HTR-8/SVneo (cell line): ENCODE data around the gene GRWD1.
"Not testable (repeated sequence)": the region's sequence is repeated elsewhere in the genome, so short reads cannot be mapped to it uniquely, and the experiment has no call there.

Experiments
- DNase-seq: peaks from one replicate; pipeline ENCODE4 v3.0.0; 2011; ENCODE audit warnings: low spot score, mixed read lengths; ENCODE audit not compliant: insufficient read length
- FAIRE-seq: peaks from 2 replicates; lab custom pipeline; 2011; peaks lifted over from hg19 to GRCh38; lab: Jason Lieb, UNC

Gene GRWD1

DNA sequence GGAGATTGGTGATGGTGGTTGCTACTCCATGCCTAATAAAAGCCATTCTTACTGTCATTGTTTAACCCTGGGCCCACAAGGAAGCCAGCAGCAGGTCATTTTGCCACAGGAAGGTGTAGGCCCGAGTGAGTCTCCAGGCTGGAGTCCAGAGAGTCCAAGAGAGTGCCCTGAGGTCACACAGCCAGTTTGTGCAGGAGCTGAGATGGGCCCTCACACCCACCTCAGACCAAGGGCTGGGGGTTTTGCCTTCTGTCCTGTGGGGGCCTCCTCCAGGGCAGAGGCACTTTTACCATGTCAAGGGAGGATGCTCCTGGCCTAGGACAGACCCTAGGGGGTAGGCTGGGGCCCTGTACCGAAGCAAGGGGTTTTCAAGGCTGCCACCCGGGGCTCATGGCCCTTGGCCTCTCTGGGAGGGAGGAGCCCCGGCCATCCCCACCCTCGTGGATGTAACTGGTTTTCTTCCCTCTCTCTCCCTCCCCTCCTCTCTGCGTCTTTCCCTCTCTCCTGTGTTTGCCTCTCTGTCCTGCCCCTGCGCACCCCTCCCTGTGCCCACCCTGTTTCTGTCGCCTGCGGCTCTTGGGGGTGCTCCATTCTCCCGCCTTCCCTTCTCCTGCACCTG lies 31.4 kb downstream of the GRWD1 start:
- FAIRE-seq (no peak), DNase-seq (no peak)

DNA sequence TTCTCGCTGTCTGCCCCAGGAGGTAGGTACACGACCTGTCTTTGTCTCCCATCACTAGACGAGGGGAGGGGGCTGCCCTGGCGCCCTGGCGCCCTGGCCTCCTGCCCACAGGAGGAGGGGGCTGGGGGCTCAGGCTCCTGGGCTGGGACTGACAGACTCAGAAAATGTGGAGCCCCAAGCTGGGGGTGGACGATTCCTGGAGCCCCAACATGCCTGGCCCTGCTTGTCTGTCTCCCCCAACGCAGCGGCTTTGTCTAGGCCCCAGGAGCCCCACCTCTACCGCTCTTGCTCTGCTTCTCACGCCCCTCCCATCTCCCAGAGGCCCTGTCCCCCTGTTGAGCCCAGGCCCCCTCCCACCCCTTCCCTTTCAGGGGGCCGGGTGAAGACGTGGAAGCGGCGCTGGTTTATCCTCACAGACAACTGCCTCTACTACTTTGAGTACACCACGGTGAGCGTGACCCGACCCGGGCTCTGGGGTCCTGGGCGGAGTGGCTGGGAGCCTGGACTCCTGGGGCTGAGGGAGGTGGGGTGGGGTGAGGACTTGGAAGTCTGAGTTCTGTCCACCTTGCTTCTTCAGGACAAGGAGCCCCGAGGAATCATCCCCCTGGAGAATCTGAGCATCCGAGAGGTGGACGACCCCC lies 32.0 kb downstream of the GRWD1 start:
- FAIRE-seq, result no peak
- DNase-seq, result no peak

DNA sequence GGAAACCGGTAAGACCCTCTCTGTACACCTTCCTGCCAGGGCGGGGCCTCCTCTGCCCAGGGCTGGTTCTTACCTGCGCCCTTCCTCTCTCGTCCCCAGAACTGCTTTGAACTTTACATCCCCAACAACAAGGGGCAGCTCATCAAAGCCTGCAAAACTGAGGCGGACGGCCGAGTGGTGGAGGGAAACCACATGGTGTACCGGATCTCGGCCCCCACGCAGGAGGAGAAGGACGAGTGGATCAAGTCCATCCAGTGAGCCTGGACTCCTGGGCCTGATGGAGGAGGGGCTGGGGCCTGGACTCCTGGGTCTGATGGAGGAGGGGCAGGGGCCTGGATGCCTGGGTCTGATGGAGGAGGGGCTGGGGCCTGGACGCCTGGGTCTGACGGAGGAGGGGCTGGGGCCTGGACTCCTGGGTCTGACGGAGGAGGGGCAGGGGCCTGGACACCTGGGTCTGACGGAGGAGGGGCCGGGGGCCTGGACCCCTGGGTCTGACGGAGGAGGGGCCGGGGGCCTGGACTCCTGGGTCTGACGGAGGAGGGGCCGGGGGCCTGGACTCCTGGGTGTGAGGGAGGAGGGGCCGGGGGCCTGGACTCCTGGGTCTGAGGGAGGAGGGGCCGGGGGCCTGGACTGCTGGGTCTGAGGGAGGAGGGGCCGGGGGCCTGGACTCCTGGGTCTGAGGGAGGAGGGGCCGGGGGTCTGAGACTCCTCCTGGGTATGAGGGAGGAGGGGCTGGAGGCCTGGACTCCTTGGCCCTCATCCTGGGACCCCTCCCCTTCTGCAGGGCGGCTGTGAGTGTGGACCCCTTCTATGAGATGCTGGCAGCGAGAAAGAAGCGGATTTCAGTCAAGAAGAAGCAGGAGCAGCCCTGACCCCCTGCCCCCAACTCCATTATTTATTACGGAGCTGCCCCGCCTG lies 32.8 kb downstream of the GRWD1 start:
- DNase-seq (no peak), FAIRE-seq (no peak)

DNA sequence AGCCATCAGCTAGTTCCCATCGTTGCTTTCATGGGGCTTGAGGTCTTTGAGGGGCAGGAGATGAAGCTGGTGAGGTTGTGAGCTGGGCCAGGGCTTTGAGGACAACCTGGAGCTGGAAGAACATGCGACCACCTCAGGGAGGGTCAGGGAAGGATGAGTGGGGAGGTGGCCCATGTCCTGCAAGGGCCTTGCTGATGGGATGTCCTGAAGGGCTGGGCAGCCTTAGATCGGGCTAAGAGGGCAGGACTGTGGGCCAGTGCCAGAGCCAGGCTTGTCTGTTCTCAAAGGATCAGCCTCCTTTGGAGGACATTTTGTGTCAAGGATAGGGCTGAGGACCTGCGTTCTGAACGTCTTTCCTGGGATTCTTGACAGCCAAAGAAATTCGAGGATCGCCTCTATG lies 33.9 kb downstream of the GRWD1 start:
- FAIRE-seq (no peak), DNase-seq (no peak)

GRCh38 chr19:48480183-48480557 lies 34.4 kb downstream of the GRWD1 start:
- no peak for FAIRE-seq
- no peak for DNase-seq

GRCh38 chr19:48480558-48481500 lies 35.0 kb downstream of the GRWD1 start:
- DNase-seq, result no peak
- FAIRE-seq, result no peak

DNA sequence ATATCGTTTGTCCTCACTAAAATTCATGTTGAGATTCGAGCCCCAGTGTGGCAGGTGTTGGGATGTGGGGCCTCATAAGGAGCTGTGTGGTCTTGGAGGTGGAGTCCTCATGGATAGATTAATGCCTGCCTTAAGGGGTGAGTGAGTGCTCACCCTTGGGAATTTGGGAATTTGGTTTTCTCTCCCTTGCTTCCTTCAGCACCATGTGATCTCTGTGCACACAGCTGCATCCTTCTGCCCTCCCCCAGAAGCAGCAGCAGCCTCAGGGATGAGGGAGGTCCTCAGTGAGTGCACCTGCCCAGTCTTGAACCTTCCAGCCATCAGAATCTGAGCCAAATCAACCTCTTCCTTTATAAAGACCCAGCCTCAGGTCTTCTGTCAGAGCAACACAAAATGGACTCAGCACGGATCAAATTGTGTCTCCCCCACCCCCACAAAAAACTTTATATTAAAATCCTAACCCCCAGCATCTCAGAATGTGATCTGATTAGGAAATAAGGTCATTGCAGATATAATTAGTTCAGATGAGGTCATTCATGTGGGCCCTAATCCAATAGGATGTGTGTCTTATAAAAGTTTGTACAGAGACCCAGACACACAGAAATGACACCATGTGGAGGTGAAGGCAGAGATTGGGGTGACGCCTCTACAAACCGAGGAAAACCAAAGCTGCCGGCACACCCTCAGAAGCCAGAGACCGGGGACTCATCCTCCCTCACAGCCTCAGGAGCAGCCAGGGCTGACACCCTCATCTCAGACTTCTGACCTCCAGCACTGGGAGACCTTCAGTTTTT lies 36.3 kb downstream of the GRWD1 start:
- no peak for DNase-seq
- FAIRE-seq, result no peak

- FAIRE-seq (no peak), DNase-seq (no peak)
Observed at GRCh38 chr19:48483301-48483700, 37.5 kb downstream of the GRWD1 start.

DNA sequence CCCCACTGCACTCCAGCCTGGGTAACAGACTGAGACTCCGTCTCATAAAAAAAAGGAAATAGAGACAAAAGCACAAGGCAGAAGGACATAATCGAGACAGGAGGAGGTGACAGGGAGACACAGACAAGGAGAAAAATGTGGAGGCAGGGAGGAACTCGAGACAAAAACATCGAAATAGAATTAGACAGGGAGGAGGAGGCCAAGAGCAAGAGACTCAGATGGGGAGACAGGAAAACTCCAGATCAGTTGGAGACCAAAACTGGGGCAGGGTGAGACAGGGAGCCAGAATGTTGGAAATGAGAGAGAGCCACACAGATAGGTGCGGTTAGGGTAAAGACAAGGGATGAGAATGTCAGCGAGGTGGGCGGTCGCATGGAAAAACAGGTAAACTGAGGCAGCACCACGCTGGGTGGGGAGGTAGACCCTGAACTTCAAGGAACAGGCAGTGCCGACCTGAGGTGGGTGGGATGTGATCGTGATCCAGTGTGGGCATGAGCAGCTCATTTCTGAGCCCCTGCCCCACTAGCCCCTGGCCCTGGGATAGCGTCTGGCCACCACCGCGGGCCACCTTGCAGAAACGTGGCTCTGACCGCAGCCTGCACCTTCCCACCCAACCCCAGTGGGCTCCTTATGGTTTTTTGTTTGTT lies 38.6 kb downstream of the GRWD1 start:
- no peak for DNase-seq
- FAIRE-seq, result no peak

DNA sequence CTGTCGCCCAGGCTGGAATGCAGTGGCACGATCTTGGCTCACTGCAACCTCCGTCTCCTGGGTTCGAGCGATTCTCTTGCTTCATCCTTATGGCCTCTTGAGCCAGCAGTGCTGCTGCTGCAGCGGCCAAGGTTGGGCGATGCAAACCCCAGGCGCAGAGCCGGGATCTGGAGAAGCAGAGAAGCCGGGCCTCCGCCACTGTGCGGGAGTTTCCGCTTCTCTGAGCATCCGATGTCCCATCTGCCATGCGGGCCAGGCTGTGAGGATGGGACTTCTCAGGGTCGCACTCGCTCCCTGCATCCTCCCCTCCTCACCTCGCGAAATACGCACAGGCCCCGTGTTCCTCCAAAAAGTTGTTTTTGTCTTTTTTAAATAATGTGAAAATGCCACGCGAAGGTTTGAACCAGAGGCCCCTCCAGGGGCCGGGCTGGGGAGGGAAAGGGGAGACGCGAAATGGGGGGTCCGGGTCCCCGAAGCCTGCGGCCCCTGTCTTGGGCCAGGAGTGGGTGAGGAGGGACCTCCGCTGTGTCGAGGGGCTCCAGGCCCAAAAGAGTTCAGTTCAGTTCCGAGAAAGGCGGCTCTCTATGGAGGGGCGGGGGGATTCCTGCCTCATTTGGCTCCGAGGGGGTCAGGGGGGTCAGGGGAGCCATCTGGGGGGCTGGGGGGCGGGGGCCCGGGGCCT lies 39.3 kb downstream of the GRWD1 start:
- DNase-seq, result no peak
- FAIRE-seq, result no peak

DNA sequence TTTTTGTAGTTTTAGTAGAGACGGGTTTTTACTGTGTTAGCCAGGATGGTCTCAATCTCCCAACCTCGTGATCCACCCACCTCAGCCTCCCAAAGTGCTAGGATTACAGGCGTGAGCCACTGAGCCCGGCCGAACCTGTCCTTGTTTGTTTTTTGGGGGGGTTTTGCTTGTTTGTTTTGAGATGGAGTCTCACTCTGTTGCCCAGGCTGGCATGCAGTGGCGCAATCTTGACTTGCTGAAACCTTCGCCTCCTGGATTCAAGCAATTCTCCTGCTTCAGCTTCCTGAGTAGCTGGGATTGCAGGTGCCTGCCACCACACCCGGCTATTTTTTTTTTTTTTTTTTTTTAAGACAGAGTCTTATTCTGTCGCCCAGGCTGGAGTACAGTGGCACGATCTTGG lies 40.9 kb downstream of the GRWD1 start:
- DNase-seq, FAIRE-seq: not testable (repeated sequence)

DNA sequence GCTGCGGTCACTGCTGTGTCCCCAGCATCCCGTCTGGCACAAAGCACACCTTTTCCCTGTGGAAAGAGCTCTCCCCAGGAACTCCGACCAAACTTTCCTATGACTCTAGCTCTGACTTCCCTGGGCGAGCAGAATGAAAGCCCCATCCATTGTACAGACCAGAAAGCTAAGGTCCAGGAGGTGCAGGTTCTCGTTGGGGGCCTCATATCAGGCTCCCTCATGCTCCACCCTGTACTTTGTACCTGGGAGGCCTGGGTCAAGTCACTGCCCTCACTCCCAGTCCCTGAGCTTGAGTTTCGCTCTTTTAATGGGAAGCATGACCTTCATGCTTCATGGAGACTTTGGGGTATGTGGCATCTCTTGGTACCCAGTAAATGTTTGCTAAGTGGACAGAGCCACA lies 41.8 kb downstream of the GRWD1 start:
- FAIRE-seq, result no peak
- DNase-seq, result no peak

GRCh38 chr19:48487948-48488347 lies 42.2 kb downstream of the GRWD1 start:
- peak; percentile 88 for DNase-seq
- FAIRE-seq, result peak; percentile 95

GRCh38 chr19:48488478-48488877 lies 42.7 kb downstream of the GRWD1 start:
- not testable (repeated sequence) for FAIRE-seq, DNase-seq

- FAIRE-seq, result no peak
Observed at GRCh38 chr19:48489608-48490216, 43.9 kb downstream of the GRWD1 start.

GRCh38 chr19:48490981-48491792 lies 45.4 kb downstream of the GRWD1 start:
- no peak for FAIRE-seq
- DNase-seq, result no peak

More at GRCh38 chr19:48489608-48490216, 43.9 kb downstream of the GRWD1 start:
- DNase-seq, result peak; percentile 79

DNA sequence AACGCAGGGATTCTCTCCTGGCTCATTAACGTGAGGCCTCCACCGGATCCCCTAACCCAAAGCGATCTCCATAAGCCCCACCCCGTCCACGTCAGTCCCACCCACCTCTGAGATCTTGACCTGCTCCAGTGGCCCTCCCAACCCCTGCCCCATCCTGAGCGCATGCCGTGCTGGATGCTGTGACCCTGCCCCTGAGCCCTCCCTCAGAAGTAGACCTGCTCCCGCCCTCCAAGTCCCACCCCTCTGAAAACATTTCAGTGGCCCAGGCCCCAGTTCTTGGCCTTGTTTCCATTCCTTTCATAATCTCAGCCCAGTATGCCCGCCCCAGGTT lies 46.0 kb downstream of the GRWD1 start:
- FAIRE-seq (no peak), DNase-seq (no peak)
